ENCODE data around the gene PARD3B. TPM values are rescaled to one million over a fixed set of nuclear protein-coding genes. Genes with fewer than 3 reads are reported as not detected.

The PARD3B gene
- total RNA-seq, 1 experiment from 2014 or later: 6.4 TPM

GRCh38 chr2:205020673-205021072, 475.4 kb downstream of the PARD3B start:
- no peaks in the 10 kb centered on the region for H4K20me1 ChIP-seq (ENCODE audit: control insufficient read depth, insufficient read depth, insufficient read length)
- no peak overlapping the region for H3K23ac ChIP-seq (ENCODE audit: insufficient read length, low read depth, low read length)
- no peak overlapping the region for H3K4me3 Mint-ChIP-seq
- no peak overlapping the region for H4K8ac ChIP-seq (replicated peaks; ENCODE audit: insufficient read length, low read depth, low read length)
- H4K5ac ChIP-seq (ENCODE audit: insufficient read length, low read depth, low read length): no peak overlapping the region
- no peak overlapping the region for H3T11ph ChIP-seq (ENCODE audit: low read length)
- H3K4me1 Mint-ChIP-seq: peaks cover 3 to 7% of the 10 kb centered on the region in 2 experiments; a peak in 3 of 4 replicates
- H2AFZ ChIP-seq (ENCODE audit: low read length): no peak overlapping the region
- H3K4ac ChIP-seq (ENCODE audit: low read depth, low read length): no peak overlapping the region
- H2BK20ac ChIP-seq (ENCODE audit: low read depth, low read length, poor library complexity, severe bottlenecking): no peak overlapping the region
- H3K4me2 ChIP-seq (ENCODE audit: insufficient read depth, insufficient read length, low read length): no peak overlapping the region
- no peaks in the 10 kb centered on the region for H3K9me3 ChIP-seq (ENCODE audit: control insufficient read depth, low read depth, low read length)
- no peaks in the 10 kb centered on the region for H3K79me2 ChIP-seq (ENCODE audit: insufficient read depth, low read length)
- H3K14ac ChIP-seq (ENCODE audit: insufficient read depth, low read length): no peak overlapping the region
- H2BK120ac ChIP-seq (ENCODE audit: low read depth, low read length, poor library complexity, severe bottlenecking): no peak overlapping the region
- H3K4me1 ChIP-seq (ENCODE audit: insufficient read depth, low read length): no peaks in the 10 kb centered on the region
- no peaks in the 10 kb centered on the region for H3K36me3 Mint-ChIP-seq (ENCODE audit: insufficient read depth in 1 of 3, low read depth in 3 of 3)
- H2BK12ac ChIP-seq (ENCODE audit: insufficient read length, low read depth, low read length): no peak overlapping the region
- H3K18ac ChIP-seq (ENCODE audit: insufficient read length, low read depth, low read length): no peak overlapping the region
- no CpG with 5 or more reads among the region's 3 CpGs for WGBS (ENCODE audit: extremely low coverage, insufficient read length, low lambda C conversion rate)
- no peaks in the 10 kb centered on the region for H3K23me2 ChIP-seq (ENCODE audit: insufficient read length, low read depth, low read length, poor library complexity, severe bottlenecking)
- H3K27ac ChIP-seq (ENCODE audit: insufficient read length, low read depth, low read length): no peak overlapping the region
- H4K91ac ChIP-seq (ENCODE audit: insufficient read length, low read depth, low read length): no peak overlapping the region
- no peak overlapping the region for H3K27ac Mint-ChIP-seq
- H3K27me3 ChIP-seq (ENCODE audit: insufficient read depth, low read length): no peaks in the 10 kb centered on the region
- no peaks in the 10 kb centered on the region for H3K9me3 Mint-ChIP-seq
- no peak for TF ChIP-seq CTCF (conservative IDR thresholded peaks at IDR 0.05)
- H2BK15ac ChIP-seq (ENCODE audit: low read depth, low read length): no peak overlapping the region
- H3K27me3 Mint-ChIP-seq (ENCODE audit: low read depth): no peaks in the 10 kb centered on the region
- DNase-seq: no peak
- H2BK5ac ChIP-seq (ENCODE audit: insufficient read length, low read length): no peak overlapping the region
- H3K56ac ChIP-seq (ENCODE audit: insufficient read length, low read depth, low read length): no peak overlapping the region
- no peak overlapping the region for H3K9ac ChIP-seq (ENCODE audit: extremely low read depth, insufficient read length, low read length)
- no peaks in the 10 kb centered on the region for H3K79me1 ChIP-seq (ENCODE audit: insufficient read depth, low read depth, low read length, poor library complexity, severe bottlenecking)
- no peak overlapping the region for H2AK5ac ChIP-seq (ENCODE audit: insufficient read length, low read length)

All from H9 (cell line).